ENCODE measurements around the gene EXOC2.
A peak's percentile ranks its signal among the peaks of the same experiment; 100 is the strongest.

Gene EXOC2

GRCh38 chr6:692858-693722 lies at the start of gene EXOC2:
Gene EXOC2 (minus strand): TSS chr6:693139. CDS start chr6:637818, 55,321 bp downstream.
- DNase-seq = peak; percentile 94

GRCh38 chr6:741410-742339 lies 48.7 kb upstream of the EXOC2 start:
- DNase-seq = no peak

GRCh38 chr6:736657-737446 lies 43.9 kb upstream of the EXOC2 start:
- DNase-seq = peak; percentile 32

GRCh38 chr6:733431-734219 lies 40.7 kb upstream of the EXOC2 start:
- no peak for DNase-seq

- no peak for DNase-seq
Observed at GRCh38 chr6:731924-732323, 39.0 kb upstream of the EXOC2 start.

- DNase-seq = no peak
Observed at GRCh38 chr6:729606-730320, 36.8 kb upstream of the EXOC2 start.

GRCh38 chr6:727856-728255 lies 34.9 kb upstream of the EXOC2 start:
- no peak for DNase-seq

GRCh38 chr6:723540-723939 lies 30.6 kb upstream of the EXOC2 start:
- no peak for DNase-seq

GRCh38 chr6:722608-723007 lies 29.7 kb upstream of the EXOC2 start:
- DNase-seq = no peak

GRCh38 chr6:722077-722524 lies 29.2 kb upstream of the EXOC2 start:
- DNase-seq = peak; percentile 88

- no peak for DNase-seq
Observed at GRCh38 chr6:718345-718744, 25.4 kb upstream of the EXOC2 start.

- no peak for DNase-seq
Observed at GRCh38 chr6:717135-717534, 24.2 kb upstream of the EXOC2 start.

- DNase-seq = no peak
Observed at GRCh38 chr6:715709-716491, 23.0 kb upstream of the EXOC2 start.

GRCh38 chr6:714100-714499 lies 21.2 kb upstream of the EXOC2 start:
- DNase-seq = no peak

- no peak for DNase-seq
Observed at GRCh38 chr6:713351-713750, 20.4 kb upstream of the EXOC2 start.

GRCh38 chr6:712805-713204 lies 19.9 kb upstream of the EXOC2 start:
- DNase-seq = no peak

GRCh38 chr6:711925-712324 lies 19.0 kb upstream of the EXOC2 start:
- DNase-seq = no peak

GRCh38 chr6:710601-711571 lies 17.9 kb upstream of the EXOC2 start:
- DNase-seq = peak; percentile 71

GRCh38 chr6:709471-710056 lies 16.6 kb upstream of the EXOC2 start:
- DNase-seq = no peak

Data from eye (tissue), 1 donor.